NCI-H524 (cell line): ENCODE measurements around the gene LTA4H.
A peak's percentile ranks its signal among the peaks of the same experiment; 100 is the strongest.

Experiments used
- DNase-seq, 2 experiments: peaks; one replicate each; lab custom pipeline; 2025; lab: John Stamatoyannopoulos, UW

The LTA4H gene

GRCh38 chr12:96034621-96035282 lies 635 bp downstream of the LTA4H start:
- peak in 1 of 2 experiments; percentile 55 for DNase-seq

DNA sequence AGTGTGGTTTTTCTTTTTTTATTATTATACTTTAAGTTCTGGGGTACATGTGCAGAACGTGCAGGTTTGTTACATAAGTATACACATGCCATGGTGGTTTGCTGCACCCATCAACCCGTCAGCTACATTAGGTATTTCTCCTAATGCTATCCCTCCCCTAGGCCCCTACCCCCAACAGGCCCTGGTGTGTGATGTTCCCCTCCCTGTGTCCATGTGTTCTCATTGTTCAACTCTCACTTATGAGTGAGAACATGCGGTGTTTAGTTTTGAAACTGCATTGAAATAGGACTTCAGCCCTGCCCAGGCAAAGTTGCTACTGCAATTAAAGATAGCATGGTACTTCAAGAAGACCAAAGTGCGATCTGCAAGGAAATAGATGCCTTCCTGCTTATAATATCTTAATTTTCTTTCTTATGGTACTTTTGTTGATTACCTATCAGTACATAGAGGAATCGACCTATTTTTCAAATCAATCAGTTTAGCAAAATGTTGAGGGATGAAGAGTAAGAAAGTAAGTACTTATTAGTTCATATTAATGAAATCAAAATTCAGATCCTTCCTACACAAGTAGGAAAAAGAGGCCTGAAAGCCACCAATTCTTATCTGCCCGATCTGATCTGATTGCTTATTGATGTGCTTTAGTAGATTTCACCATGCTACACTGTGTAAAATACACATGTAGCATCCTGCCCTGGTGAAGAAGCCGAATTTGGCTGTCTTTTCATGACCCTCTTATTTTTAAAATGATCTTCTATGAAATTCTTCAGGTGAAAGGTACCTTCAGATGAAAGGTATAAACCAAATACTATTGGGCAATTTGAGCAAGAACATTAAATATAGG lies 1.6 kb downstream of the LTA4H start:
- DNase-seq: peak in 1 of 2 experiments; percentile 6

DNA sequence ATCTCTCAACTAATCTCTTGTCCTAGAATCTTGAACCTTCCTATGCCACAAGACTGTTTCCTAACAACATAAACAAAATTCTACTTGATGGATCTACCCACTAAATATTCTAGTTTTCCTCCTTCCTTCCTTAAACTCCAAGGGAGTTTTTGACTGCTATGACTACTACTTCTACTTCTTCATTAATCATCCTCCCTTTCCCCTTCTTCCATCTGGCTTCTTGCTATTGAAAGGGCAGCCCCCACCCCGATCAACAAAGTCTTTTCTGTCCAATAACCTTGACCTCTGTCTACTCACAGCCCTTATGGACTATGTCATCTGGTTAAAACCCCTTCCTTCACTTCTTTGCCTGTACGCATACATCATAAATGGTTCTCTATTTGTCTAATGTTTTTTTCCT lies 5.6 kb downstream of the LTA4H start:
- no peak for DNase-seq

DNA sequence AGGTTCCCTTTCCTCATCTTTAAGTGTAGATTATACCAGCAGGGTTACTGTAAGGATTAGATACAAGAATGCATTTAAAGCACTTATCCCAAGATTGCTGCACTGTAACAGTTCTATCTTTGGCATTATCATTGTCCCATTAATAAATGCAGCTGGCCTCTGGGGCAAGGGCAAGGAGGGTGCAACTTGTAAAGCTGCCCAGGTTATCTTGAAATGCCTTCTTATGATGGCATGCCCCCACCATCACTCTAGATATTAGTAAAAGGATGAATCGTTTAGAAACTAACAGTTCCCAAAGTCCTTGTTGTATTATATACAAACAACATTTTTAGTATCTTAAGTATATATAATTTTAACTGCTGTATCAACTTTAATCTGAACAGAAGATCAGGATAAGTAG lies 6.8 kb downstream of the LTA4H start:
- no peak for DNase-seq

DNA sequence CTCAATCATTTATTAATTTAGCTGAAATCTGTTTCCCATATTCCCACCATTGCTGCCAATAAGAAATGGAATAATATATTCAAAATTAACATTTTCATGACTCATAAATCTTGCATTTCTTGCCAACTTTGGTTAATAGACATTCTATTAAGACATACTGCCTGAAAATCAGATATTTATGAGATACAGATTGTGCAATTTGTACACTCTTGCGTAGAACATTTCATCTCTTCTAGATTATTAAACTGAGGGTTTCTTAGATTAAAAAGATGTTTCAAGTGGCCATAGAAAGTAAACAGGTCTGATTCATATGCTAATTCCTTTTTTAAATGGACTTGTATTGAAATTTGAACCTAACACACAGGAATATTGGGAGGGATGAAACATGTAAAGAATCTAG lies 9.1 kb downstream of the LTA4H start:
- DNase-seq: no peak

- no peak for DNase-seq
Measured at GRCh38 chr12:96025518-96025917, 9.9 kb downstream of the LTA4H start.

- no peak for DNase-seq
Measured at GRCh38 chr12:96020314-96021003, 14.9 kb downstream of the LTA4H start.

DNA sequence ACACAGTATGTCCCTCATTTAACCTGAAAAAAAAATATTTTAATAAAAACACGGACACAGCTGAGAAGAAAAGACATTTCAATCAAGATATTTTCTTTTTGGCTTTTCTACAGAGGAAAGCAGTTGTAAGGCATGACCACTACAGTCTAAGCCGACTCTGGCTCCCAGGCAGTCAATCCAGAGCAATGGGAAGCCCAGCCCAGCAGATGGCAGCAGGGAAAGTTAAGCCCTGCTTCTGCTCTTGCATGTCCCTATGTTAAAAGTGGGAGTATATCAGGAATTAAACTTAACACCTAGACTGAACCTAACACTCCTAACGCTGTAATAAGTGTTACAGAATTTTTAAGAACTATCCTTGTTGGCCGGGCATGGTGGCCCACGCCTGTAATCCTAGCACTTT lies 19.7 kb downstream of the LTA4H start:
- peak; percentile 11 to 24 for DNase-seq

DNA sequence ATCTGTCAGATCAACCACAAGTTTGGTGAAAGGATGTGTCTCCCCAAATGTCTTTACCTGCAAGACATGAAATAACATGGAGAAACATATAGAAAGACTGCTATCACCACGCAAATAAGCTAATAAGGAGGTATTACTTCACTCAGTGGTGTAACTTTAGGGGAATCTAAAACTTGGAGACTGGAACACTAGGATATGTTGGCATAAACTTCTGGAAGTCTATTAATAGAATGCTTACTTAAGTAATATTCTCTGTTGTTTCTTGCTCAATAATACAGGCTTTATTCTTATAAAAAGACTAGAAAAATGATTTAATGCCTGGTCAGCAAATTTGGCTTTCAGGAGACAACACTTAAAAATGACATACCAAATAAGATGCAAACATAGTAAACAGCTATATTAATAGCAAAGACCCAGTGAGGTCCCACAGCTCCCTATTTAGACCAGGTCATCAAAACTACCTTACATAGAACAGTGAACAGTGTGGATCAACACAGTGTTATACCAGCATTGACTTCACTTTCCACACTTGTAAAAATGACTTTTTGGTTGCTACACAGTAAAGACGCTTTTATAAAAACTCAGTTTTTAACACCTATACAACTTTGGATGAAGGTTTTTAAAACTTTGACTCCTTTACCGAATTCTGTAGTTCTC lies 20.3 kb downstream of the LTA4H start:
- no peak for DNase-seq

DNA sequence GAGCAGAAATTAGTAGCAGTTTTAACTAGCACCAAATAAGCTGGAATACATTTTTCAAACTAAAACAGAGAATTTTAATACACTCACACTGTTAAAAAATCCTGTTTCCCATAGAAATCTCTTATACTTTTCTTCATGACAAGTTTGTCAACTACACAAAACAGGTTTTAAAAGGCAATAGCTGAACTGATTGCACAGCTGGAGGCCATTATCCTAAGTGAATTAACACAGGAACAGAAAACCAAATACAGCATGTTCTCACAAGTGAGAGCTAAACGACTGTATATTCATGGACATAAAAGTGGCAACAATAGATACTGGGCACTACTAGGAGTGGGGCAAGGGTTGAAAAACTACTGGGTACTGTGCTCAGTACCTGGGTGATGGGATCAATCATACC lies 27.7 kb downstream of the LTA4H start:
- DNase-seq: no peak

- no peak for DNase-seq
Measured at GRCh38 chr12:96006727-96007126, 28.7 kb downstream of the LTA4H start.

DNA sequence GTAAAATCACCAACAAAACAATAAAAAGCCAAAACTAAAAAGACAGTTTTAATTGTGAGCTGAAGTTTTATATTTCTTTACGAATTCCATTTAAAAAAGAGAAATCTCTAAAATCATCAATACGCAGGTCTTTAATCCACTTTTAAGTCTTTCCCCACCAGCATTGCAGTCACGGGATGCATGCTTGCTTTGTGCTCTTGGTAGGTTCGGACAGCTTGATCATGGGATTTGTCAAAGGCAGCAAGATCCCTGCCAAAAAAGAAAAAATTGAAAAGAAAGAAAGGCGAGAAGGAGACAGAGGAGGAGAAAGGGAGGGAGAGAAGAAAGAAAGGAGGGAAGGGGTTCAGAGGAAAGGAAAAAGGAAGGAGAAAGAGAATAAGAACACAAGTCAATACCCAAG lies 34.5 kb downstream of the LTA4H start:
- DNase-seq: no peak

DNA sequence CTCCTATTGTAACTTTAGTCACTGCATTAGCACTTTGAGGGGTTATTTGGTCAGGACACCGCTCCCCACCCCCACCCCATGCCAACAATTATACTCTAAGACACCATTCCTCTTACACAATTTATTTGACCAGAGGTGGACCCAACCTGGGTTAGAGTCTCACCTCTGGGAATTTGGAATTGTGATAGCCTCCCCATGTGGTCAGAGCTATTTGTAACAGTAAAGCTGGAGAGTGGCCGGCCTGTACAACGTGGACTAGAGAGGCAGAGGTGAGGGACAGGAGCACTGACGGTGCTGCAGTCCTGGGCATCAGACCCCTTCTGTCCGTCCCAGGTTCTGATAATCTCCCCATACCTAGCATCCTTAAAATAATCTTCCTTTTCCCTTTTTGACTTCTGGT lies 35.9 kb downstream of the LTA4H start:
- DNase-seq: no peak

DNA sequence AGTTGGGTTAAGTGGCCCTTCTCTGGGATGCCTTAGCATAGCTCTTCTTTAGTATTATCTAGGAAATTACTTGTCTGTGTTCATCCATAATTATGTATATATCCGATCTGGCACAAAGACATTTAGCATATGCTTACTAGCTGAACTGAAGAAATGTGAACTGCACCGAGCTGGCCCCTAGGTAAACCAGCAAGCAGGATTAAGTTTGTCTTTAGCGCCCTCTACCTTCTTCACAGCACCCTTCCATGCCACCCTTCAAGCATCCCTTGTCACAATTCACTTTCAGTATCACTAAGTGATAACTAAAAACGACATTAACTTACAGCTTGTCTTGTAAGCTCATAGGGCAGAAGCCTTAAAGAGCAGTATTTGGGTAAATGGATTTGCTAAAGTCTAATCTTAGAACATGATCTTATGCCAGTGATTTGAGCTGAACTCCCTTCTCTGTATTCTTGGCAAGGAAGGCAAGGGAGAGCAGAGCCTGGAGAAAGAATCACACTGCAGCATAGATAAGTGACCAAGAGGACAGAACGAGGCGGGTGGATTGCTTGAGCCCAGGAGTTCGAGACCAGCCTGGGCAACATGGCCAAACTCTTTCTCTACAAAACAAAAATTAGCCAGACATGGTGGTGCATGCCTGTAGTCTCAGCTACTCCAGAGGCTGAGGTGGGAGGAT lies 36.6 kb downstream of the LTA4H start:
- peak; percentile 12 to 56 for DNase-seq

GRCh38 chr12:95997911-95998510 lies 37.4 kb downstream of the LTA4H start:
- no peak for DNase-seq

DNA sequence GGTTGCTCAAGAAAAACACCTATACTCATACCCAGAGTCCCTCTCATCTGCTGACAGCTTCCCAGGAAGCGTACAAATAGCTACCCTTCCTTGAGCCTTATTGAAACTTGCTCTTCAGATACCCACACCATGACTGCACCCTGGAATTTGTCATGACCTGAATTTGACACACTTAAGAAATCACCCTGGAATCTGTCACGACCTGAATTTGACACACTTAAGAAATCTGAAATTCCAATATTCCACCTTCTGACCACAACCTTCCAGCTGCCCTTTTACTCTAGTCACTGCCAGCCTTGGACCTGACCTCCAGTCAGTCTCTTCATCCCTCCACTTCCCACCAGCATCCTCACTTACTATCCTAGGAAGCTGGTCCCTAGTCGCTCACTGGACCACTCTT lies 38.1 kb downstream of the LTA4H start:
- no peak for DNase-seq

GRCh38 chr12:95996034-95996658 lies 39.2 kb downstream of the LTA4H start, which contains the start of gene HAL:
HAL (minus strand) TSS chr12:95996344; CDS start chr12:95995910, 434 bp downstream.
- no peak for DNase-seq

DNA sequence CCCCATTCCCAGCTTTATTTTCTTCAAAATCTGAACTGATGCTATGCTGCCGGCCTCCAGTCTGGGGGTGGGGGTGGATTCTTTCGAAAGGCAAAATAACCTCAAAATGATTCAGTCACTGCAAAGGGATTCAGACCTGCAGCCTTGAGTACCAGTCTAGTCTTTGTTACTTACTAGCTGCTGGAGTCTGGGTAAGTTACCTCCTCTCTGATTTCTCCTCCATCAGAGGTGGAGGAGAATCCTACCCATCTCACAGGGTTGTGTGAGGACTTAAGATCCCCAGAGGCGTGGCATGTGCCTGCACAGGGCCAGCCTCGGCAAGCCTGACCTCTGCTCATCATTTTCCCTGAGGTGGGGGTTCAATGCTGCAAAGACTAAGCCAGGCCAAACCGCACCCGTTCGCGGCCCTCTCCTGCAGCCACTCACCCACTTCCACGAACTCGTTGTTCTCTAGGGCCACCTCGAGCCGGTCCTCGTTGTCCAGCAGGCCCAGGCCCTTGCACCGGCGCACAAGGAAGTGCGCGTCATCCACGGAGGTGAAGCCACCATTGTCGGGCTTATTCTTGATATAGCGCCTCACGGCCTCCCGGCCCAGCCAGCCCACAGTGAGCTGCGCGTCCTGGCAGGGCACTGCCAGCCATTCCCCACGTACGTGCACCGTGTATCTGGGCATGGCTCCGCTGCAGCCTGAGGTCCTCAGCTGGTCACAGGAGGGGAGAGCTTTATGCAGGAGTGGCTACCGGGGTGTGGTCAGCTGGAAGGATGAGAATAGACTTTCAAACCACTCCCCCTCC lies 40.0 kb downstream of the LTA4H start:
- no peak for DNase-seq

DNA sequence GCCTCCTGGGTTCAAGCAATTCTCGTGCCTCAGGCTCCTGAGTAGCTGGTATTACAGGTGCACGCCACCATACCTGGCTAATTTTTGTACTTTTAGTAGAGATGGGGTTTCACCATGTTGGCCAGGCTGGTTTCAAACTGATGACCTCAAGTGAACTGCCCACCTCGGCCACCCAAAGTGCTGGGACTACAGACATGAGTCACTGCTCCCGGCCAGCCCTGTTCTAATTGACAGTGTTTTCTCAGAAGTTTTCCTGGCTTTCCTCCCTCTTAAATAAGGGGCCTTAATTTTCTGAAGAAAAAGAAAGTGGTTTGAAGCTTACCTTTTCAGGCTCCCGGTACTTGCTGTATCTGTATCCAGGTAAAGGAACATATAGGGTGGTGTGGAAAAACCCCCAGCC lies 40.9 kb downstream of the LTA4H start:
- DNase-seq: no peak

DNA sequence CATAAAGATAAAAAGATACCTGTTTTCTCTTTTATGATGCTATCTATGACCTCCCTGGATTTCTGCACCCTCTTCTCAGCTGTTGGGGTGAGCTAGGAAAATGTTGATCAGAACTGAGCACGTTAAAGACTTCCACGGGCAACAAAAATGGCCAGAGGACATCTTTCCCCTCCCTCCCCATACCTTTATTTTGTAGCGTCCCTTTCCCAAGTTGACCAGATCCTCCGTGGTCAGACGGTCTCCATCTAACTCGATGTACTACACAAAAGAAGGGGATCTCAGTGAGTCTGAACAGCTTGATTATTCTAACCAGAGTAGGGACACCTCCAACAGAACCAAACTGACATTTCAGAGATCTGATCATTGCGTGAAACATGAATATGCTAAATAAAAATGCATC lies 41.5 kb downstream of the LTA4H start:
- DNase-seq: no peak
